Spleen (tissue), 11 donors: Measurements from ENCODE around the gene NUFIP1. TPM values are rescaled to one million over a fixed set of nuclear protein-coding genes. Genes with fewer than 3 reads are reported as not detected.
A peak's percentile ranks its signal among the peaks of the same experiment; 100 is the strongest.

Experiments
- DNase-seq: peaks from one replicate; pipeline ENCODE4 v3.0.0-alpha.2; 2020
- H3K27ac ChIP-seq, 8 donors: fragments of 200-600 bp; sonication (generic) in 7 of 8; 1 replicate in 4 of 8; 2 replicates in 4 of 8; pipeline versions ENCODE4 v1.5.0 to v1.8.0; 2016 to 2021; ENCODE audit warnings: inconsistent platforms in 4 of 8, mild to moderate bottlenecking in 4 of 8, moderate library complexity in 1 of 8
- H3K27me3 ChIP-seq, 7 donors: fragments of 200-600 bp; sonication (generic) in 6 of 7; replicated peaks in 1 of 7; 1 replicate in 4 of 7; 2 replicates in 3 of 7; pipeline versions ENCODE4 v1.5.0 to v1.8.0; 2016 to 2021; ENCODE audit warnings: inconsistent platforms in 3 of 7, mild to moderate bottlenecking in 1 of 7
- H3K36me3 ChIP-seq, 6 donors: fragments of 200-600 bp; sonication (generic) in 5 of 6; 1 replicate in 4 of 6; 2 replicates in 2 of 6; pipeline versions ENCODE4 v1.5.0 to v1.8.0; 2016 to 2021; ENCODE audit warnings: inconsistent platforms in 2 of 6
- H3K4me1 ChIP-seq, 6 donors: fragments of 200-600 bp; sonication (generic) in 5 of 6; 1 replicate in 3 of 6; 2 replicates in 3 of 6; pipeline versions ENCODE4 v1.5.0 to v1.8.0; 2016 to 2021; ENCODE audit warnings: inconsistent platforms in 3 of 6
- H3K4me3 ChIP-seq, 8 donors: fragments of 200-600 bp; sonication (generic) in 7 of 8; 1 replicate in 4 of 8; 2 replicates in 4 of 8; pipeline versions ENCODE4 v1.5.0 to v1.8.0; 2016 to 2021; ENCODE audit warnings: inconsistent platforms in 4 of 8, mild to moderate bottlenecking in 4 of 8, moderate library complexity in 2 of 8
- H3K9me3 ChIP-seq, 8 donors: fragments of 200-600 bp; sonication (generic) in 7 of 8; 1 replicate in 4 of 8; 2 replicates in 4 of 8; pipeline versions ENCODE4 v1.5.0 to v1.8.0; 2016 to 2021; ENCODE audit warnings: inconsistent platforms in 4 of 8
- POLR2A ChIP-seq, 3 donors: fragments of 450-650 bp; IDR thresholded peaks; one replicate each; pipeline ENCODE4 v1.5.1; 2017; ENCODE audit warnings: antibody characterized with exemption in 3 of 3, mild to moderate bottlenecking in 1 of 3
- POLR2AphosphoS5 ChIP-seq, 3 donors: sonication (generic); formaldehyde crosslinking; IDR thresholded peaks; one replicate each; pipeline ENCODE4 v1.5.1; 2017; ENCODE audit warnings: antibody characterized with exemption in 3 of 3
- WGBS, 5 donors: extraction: QIAGEN DNeasy Blood & Tissue Kit in 3 of 5; methylation state at CpG; one replicate each; pipeline versions ENCODE4 v1.1.5 to v1.1.7; 2013 to 2018; 5-methylcytosine and 5-hydroxymethylcytosine counted together
- intact Hi-C: fragments of 100-400 bp; cut with DNase I; formaldehyde crosslinking; loops from one replicate; pipeline ENCODE4 v1.15.0; 2023; ENCODE audit warnings: low total_unique reads
- polyA plus RNA-seq, 3 donors: library from polyadenylated mRNA; stranded (reverse); fragments of 200-250 nt; gene quantifications; one replicate each; pipeline ENCODE4 v1.2.1, GENCODE V29; 2013
- total RNA-seq, 7 donors: library from RNA; depleted of rRNA in 3 of 7; stranded (reverse); fragments of >200 nt in 3 of 7; fragmentation: NEBNext Ultra II Directional in 4 of 7; extraction: Animal tissue kit (Norgen Biotek cat#: 25700) in 4 of 7; gene quantifications; one replicate each; pipeline versions ENCODE4 v1.1.0 to v1.2.1, GENCODE V29; 2016 to 2021
- TF ChIP-seq, protein P1 (sequence below), 11 experiments: fragments of 200-600 bp in 7 of 11; fragments of 450-650 bp in 4 of 11; sonication (generic) in 4 of 11; IDR thresholded peaks in 8 of 11; conservative IDR thresholded peaks in 3 of 11; 1 replicate in 7 of 11; 2 replicates in 4 of 11; pipeline versions ENCODE4 v1.4.0 to v1.8.0; 2016 to 2021; ENCODE audit warnings: antibody characterized with exemption in 11 of 11, inconsistent platforms in 4 of 11, mild to moderate bottlenecking in 1 of 11
- donor health status: healthy with polysubstance abuse.
- donor health status: DM: no; HTN: no; CAD: no; lungs with moderate emphysema.
- donor health status: DM: no; HTN: no; CAD: no.
- donor health status: Bipolar disorder and iron deficiency.
- donor health status: healthy.
- donor health status: DM: no; HTN: no; CAD: no.
- donor health status: DM: yes; HTN: yes; CAD: no.

The NUFIP1 gene
- total and polyA plus RNA-seq, 10 donors, result 2.1 to 4.9 (median 3.3) TPM

DNA sequence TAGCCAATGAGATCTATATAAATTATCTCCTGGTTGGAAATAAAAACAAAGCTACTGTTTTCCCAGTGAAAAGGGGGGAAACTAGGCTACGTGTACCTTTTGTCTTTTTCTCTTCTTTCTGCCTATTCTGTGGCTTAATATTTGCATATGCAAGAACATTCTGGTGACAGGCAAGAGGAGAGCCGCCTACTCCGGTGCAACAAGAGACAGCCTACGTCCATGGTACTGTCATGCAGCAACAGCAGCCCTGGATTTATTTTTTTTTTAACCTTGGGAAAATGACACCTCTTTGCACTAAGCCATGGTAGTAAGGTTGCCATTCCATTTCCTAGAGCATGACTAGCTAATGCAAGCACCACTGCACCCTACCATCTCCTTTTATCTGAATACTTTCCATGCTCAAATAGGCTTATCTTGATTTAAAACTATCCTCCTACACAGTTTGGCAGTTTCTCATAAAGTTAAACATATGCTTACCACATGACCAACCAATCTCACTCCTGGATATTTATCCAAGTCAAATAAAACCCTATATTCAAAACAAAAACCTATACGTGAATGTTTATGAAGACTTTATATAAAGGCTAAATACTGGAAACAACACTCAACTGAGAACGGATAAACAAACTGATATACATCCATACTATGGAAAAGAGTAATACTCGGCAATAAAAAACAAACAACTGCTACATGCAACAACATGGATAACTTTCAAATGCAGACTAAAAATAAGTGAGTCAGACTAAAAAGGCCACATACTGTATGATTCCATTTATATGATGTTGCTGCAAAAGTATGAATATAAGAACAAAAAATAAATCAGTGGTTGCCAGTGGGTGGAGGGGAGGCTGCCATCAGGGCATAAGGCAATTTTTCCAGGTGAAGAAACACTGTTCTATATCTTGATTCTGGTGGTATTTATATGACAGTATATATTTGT is 17.3 kb downstream of the NUFIP1 start:
- no peaks in the 10 kb centered on the region for H3K9me3 ChIP-seq
- H3K4me3 ChIP-seq, result no peak overlapping the region
- TF ChIP-seq POLR2AphosphoS5 (IDR thresholded peaks at IDR 0.05), result no peak
- TF ChIP-seq POLR2A (IDR thresholded peaks at IDR 0.05), result no peak
- TF ChIP-seq, protein P1, sequence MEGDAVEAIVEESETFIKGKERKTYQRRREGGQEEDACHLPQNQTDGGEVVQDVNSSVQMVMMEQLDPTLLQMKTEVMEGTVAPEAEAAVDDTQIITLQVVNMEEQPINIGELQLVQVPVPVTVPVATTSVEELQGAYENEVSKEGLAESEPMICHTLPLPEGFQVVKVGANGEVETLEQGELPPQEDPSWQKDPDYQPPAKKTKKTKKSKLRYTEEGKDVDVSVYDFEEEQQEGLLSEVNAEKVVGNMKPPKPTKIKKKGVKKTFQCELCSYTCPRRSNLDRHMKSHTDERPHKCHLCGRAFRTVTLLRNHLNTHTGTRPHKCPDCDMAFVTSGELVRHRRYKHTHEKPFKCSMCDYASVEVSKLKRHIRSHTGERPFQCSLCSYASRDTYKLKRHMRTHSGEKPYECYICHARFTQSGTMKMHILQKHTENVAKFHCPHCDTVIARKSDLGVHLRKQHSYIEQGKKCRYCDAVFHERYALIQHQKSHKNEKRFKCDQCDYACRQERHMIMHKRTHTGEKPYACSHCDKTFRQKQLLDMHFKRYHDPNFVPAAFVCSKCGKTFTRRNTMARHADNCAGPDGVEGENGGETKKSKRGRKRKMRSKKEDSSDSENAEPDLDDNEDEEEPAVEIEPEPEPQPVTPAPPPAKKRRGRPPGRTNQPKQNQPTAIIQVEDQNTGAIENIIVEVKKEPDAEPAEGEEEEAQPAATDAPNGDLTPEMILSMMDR (IDR thresholded peaks at IDR 0.05 in 8 of 11, conservative IDR thresholded peaks at IDR 0.05 in 3 of 11), result no peak
- peaks cover 0 to 28% (median 2%) of the 10 kb centered on the region in 6 donors for H3K36me3 ChIP-seq
- no peaks in the 10 kb centered on the region for H3K27me3 ChIP-seq
- WGBS, 5 donors, result 89 to 94% (median 90%) methylated on average over 7 of the region's 7 CpGs
- DNase-seq, result no peak
- intact Hi-C loops, result no loop called here
- H3K27ac ChIP-seq, result no peak overlapping the region
- peaks cover 3 to 69% (median 35%) of the 10 kb centered on the region in 6 donors for H3K4me1 ChIP-seq

- Histone ChIP-seq H3K27me3 (no peaks in the 10 kb centered on the region), H3K9me3 (no peaks in the 10 kb centered on the region), H3K27ac (peak overlapping the region in 6 of 8 donors; percentile 16 to 72 (median 36)), H3K36me3 (peaks cover 0 to 35% (median 10%) of the 10 kb centered on the region in 6 donors), H3K4me3 (no peak overlapping the region), H3K4me1 (peaks cover 3 to 50% (median 30%) of the 10 kb centered on the region in 6 donors)
- intact Hi-C loops, result loop anchor here (5.0 kb wide), 1 partner anchor 488 kb away; no protein-coding TSS in a partner anchor
- 50 to 65% (median 57%) methylated on average over 4 of the region's 4 CpGs for WGBS, 5 donors
- TF ChIP-seq POLR2A (IDR thresholded peaks at IDR 0.05) (no peak), POLR2AphosphoS5 (IDR thresholded peaks at IDR 0.05) (no peak)
- TF ChIP-seq, protein P1 (IDR thresholded peaks at IDR 0.05 in 8 of 11, conservative IDR thresholded peaks at IDR 0.05 in 3 of 11), result peak in 10 of 11 experiments; percentile 56 to 78 (median 66)
- no peak for DNase-seq
These were observed 19.5 kb downstream of the NUFIP1 start for GRCh38 chr13:44969551-44970484.

- intact Hi-C loops, result loop anchor here (5.0 kb wide), 1 partner anchor 486 kb away; no protein-coding TSS in a partner anchor
These were observed 20.8 kb downstream of the NUFIP1 start for GRCh38 chr13:44968434-44968815.

More at GRCh38 chr13:44968434-44968815, 20.8 kb downstream of the NUFIP1 start:
- Histone ChIP-seq H3K27ac (peak overlapping the region in 5 of 8 donors; percentile 52 to 72 (median 52)), H3K27me3 (no peaks in the 10 kb centered on the region), H3K9me3 (peaks cover 0 to under 1% (median 0%) of the 10 kb centered on the region in 8 donors), H3K4me3 (no peak overlapping the region), H3K4me1 (peaks cover 0 to 37% (median 16%) of the 10 kb centered on the region in 6 donors), H3K36me3 (peaks cover 3 to 49% (median 21%) of the 10 kb centered on the region in 6 donors)
- no peak for DNase-seq
- 80 to 91% (median 88%) methylated on average over 3 of the region's 3 CpGs for WGBS, 5 donors
- TF ChIP-seq POLR2A (IDR thresholded peaks at IDR 0.05) (no peak), POLR2AphosphoS5 (IDR thresholded peaks at IDR 0.05) (no peak)
- TF ChIP-seq, protein P1 (IDR thresholded peaks at IDR 0.05 in 8 of 11, conservative IDR thresholded peaks at IDR 0.05 in 3 of 11), result no peak
